NCI-H128 (cell line): ENCODE data around the gene OR52K2.
"Not testable (repeated sequence)": the region's sequence is repeated elsewhere in the genome, so short reads cannot be mapped to it uniquely, and the experiment has no call there.

ENCODE experiments used
- DNase-seq: peaks from one replicate; lab custom pipeline; 2025; ENCODE audit not compliant: unreplicated experiment; lab: John Stamatoyannopoulos, UW

OR52K2 gene

GRCh38 chr11:4480577-4481239 lies 31.6 kb downstream of the OR52K2 start:
- no peak for DNase-seq

- no peak for DNase-seq
Observed at GRCh38 chr11:4481240-4481582, 32.1 kb downstream of the OR52K2 start.

GRCh38 chr11:4482445-4482844 lies 33.4 kb downstream of the OR52K2 start, which contains the start of gene OR52K1:
Gene OR52K1, plus strand, starts transcription at chr11:4482646. Its CDS starts 6,255 bp downstream, at chr11:4488901.
- DNase-seq, result no peak

- DNase-seq, result no peak
Observed at GRCh38 chr11:4484310-4484709, 35.2 kb downstream of the OR52K2 start.

GRCh38 chr11:4491405-4491804 lies 42.3 kb downstream of the OR52K2 start:
- DNase-seq, result not testable (repeated sequence)

- no peak for DNase-seq
Observed at GRCh38 chr11:4491878-4492606, 42.9 kb downstream of the OR52K2 start.

GRCh38 chr11:4493480-4493818 lies 44.4 kb downstream of the OR52K2 start:
- no peak for DNase-seq

GRCh38 chr11:4495487-4495886 lies 46.4 kb downstream of the OR52K2 start:
- no peak for DNase-seq

GRCh38 chr11:4495986-4496385 lies 46.9 kb downstream of the OR52K2 start:
- DNase-seq, result no peak

GRCh38 chr11:4496557-4497248 lies 47.6 kb downstream of the OR52K2 start:
- DNase-seq, result no peak
